Lung (tissue), 12 donors: ENCODE data around the gene HOXB8. TPM values are rescaled to one million over a fixed set of nuclear protein-coding genes. Genes with fewer than 3 reads are reported as not detected.

Source experiments
- ATAC-seq: fragments of 200-7000 bp; cut with Tn5 transposase; one replicate; pipeline ENCODE4 v1.9.1; 2020; ENCODE audit warnings: moderate number of reproducible peaks; ENCODE audit not compliant: insufficient read depth, low FRiP score
- DNase-seq, 3 donors: peaks; one replicate each; pipeline ENCODE4 v3.0.0-alpha.2; 2013 to 2017
- H3K27ac ChIP-seq, 2 donors: one replicate each; pipeline ENCODE4 v1.5.1; 2013; ENCODE audit warnings: mild to moderate bottlenecking in 2 of 2, moderate library complexity in 2 of 2, control low read depth in 1 of 2, inconsistent platforms in 1 of 2, low read depth in 1 of 2, low read length in 1 of 2
- H3K27me3 ChIP-seq, 3 donors: one replicate each; pipeline ENCODE4 v1.5.1; 2013; ENCODE audit warnings: low read length in 2 of 3; ENCODE audit not compliant: control insufficient read depth in 3 of 3, insufficient read depth in 3 of 3
- H3K36me3 ChIP-seq, 4 donors: one replicate each; pipeline ENCODE4 v1.5.1; 2013; ENCODE audit warnings: low read length in 4 of 4, mild to moderate bottlenecking in 1 of 4, moderate library complexity in 1 of 4; ENCODE audit not compliant: control insufficient read depth in 4 of 4, insufficient read depth in 4 of 4
- H3K4me1 ChIP-seq, 5 donors: one replicate each; pipeline ENCODE4 v1.5.1; 2013; ENCODE audit warnings: low read length in 5 of 5, mild to moderate bottlenecking in 2 of 5, moderate library complexity in 1 of 5; ENCODE audit not compliant: control insufficient read depth in 5 of 5, insufficient read depth in 5 of 5
- H3K4me3 ChIP-seq: one replicate; pipeline ENCODE4 v1.5.1; 2013; ENCODE audit warnings: mild to moderate bottlenecking, control low read depth, moderate library complexity
- H3K9ac ChIP-seq, 2 donors: one replicate each; pipeline ENCODE4 v1.5.1; 2013; ENCODE audit warnings: low read length in 2 of 2, control low read depth in 1 of 2; ENCODE audit not compliant: insufficient read depth in 1 of 2
- H3K9me3 ChIP-seq, 4 donors: one replicate each; pipeline ENCODE4 v1.5.1; 2013; ENCODE audit warnings: low read length in 3 of 4, mild to moderate bottlenecking in 1 of 4, moderate library complexity in 1 of 4; ENCODE audit not compliant: control insufficient read depth in 4 of 4, insufficient read depth in 3 of 4
- CTCF ChIP-seq: IDR thresholded peaks from 2 replicates; pipeline ENCODE4 v1.5.1; 2012; ENCODE audit warnings: mild to moderate bottlenecking; ENCODE audit errors: control extremely low read depth, extremely low read depth
- WGBS, 2 donors: extraction: QIAGEN DNeasy Blood & Tissue Kit; methylation state at CpG; one replicate each; pipeline ENCODE4 v1.1.7; 2013; 5-methylcytosine and 5-hydroxymethylcytosine counted together
- polyA plus RNA-seq, 2 donors: library from polyadenylated mRNA; stranded (reverse); fragments of 200-250 nt; gene quantifications; one replicate each; pipeline ENCODE4 v1.2.1, GENCODE V29; 2013
- total RNA-seq, 2 donors: library from RNA; depleted of rRNA in 1 of 2; stranded (reverse); fragments of >200 nt in 1 of 2; gene quantifications; one replicate each; pipeline ENCODE4 v1.2.1, GENCODE V29; 2014 to 2021
- donor health status: control.
- donor health status: control.
- donor health status: Bipolar disorder and iron deficiency.
- donor health status: healthy.
- donor health status: DM: yes; HTN: yes; CAD: no.

The HOXB8 gene
- total and polyA plus RNA-seq, 4 donors = 0.08 to 0.31 (median 0.10) TPM; not detected in 1

GRCh38 chr17:48613862-48614694 is 1.0 kb downstream of the HOXB8 start:
- H3K27me3 ChIP-seq = peaks cover 12 to 81% (median 62%) of the 10 kb centered on the region in 3 donors
- peaks cover 0 to 26% (median 4%) of the 10 kb centered on the region in 5 donors for H3K4me1 ChIP-seq
- DNase-seq (peak in 1 of 3 donors; percentile 61), ATAC-seq (no peak)
- H3K27ac ChIP-seq = no peak overlapping the region
- no peaks in the 10 kb centered on the region for H3K9me3 ChIP-seq
- WGBS, 2 donors = 5 to 10% methylated on average over 55 of the region's 55 CpGs
- TF ChIP-seq CTCF = no peak
- H3K36me3 ChIP-seq = no peaks in the 10 kb centered on the region
- H3K9ac ChIP-seq = no peak overlapping the region
- H3K4me3 ChIP-seq = no peak overlapping the region

- no peak for TF ChIP-seq CTCF
- Histone ChIP-seq H3K27me3 (peaks cover 12 to 79% (median 57%) of the 10 kb centered on the region in 3 donors), H3K36me3 (no peaks in the 10 kb centered on the region), H3K9me3 (no peaks in the 10 kb centered on the region), H3K27ac (peak overlapping the region in 1 of 2 donors; percentile 1), H3K9ac (peak overlapping the region in 1 of 2 donors; percentile 46), H3K4me3 (no peak overlapping the region), H3K4me1 (peaks cover 0 to 21% (median 4%) of the 10 kb centered on the region in 5 donors)
- 2 to 3% methylated on average over 64 to 67 of the region's 67 CpGs for WGBS, 2 donors
- ATAC-seq (no peak), DNase-seq (peak; percentile 70 to 79 (median 72))
Measured at GRCh38 chr17:48612854-48613691, 2.0 kb downstream of the HOXB8 start.

- TF ChIP-seq CTCF = no peak
- 3 to 5% methylated on average over 15 of the region's 15 CpGs for WGBS, 2 donors
- Histone ChIP-seq H3K4me3 (no peak overlapping the region), H3K27ac (no peak overlapping the region), H3K9ac (no peak overlapping the region), H3K4me1 (peaks cover 0 to 21% (median 4%) of the 10 kb centered on the region in 5 donors), H3K27me3 (peaks cover 7 to 78% (median 54%) of the 10 kb centered on the region in 3 donors), H3K9me3 (peaks cover 0 to 2% (median 0%) of the 10 kb centered on the region in 4 donors), H3K36me3 (no peaks in the 10 kb centered on the region)
- DNase-seq = peak in 2 of 3 donors; percentile 46 to 62
- no peak for ATAC-seq
Measured at GRCh38 chr17:48612456-48612853, 2.6 kb downstream of the HOXB8 start.
